HepG2 (cell line): Measurements from ENCODE around the gene STMN1. TPM values are rescaled to one million over a fixed set of nuclear protein-coding genes. Genes with fewer than 3 reads are reported as not detected.

ENCODE experiments used
- ARID2 ChIP-seq: sonication (generic); formaldehyde crosslinking; IDR thresholded peaks from 2 replicates; pipeline ENCODE4 v1.8.1; 2022; ENCODE audit warnings: mild to moderate bottlenecking, missing genetic modification reagents, borderline replicate concordance
- ARNT2 ChIP-seq: sonication (generic); formaldehyde crosslinking; IDR thresholded peaks from 2 replicates; pipeline ENCODE4 v1.8.0; 2022; ENCODE audit warnings: mild to moderate bottlenecking, low read depth, missing genetic modification reagents, moderate library complexity
- BCL3 ChIP-seq: sonication (generic); formaldehyde crosslinking; IDR thresholded peaks from 2 replicates; pipeline ENCODE4 v1.5.1; 2020; ENCODE audit warnings: mild to moderate bottlenecking, missing genetic modification reagents, moderate library complexity
- CHD2 ChIP-seq: IDR thresholded peaks from 2 replicates; pipeline ENCODE4 v1.6.1; 2011; ENCODE audit warnings: low read depth, low read length, improper control_type of control experiment
- DNMT1 ChIP-seq: sonication (generic); formaldehyde crosslinking; IDR thresholded peaks from 2 replicates; pipeline ENCODE4 v1.5.1; 2020; ENCODE audit warnings: mild to moderate bottlenecking, missing genetic modification reagents
- ETS1 ChIP-seq: sonication (generic); formaldehyde crosslinking; IDR thresholded peaks from 2 replicates; pipeline ENCODE4 v1.4.0; 2020; ENCODE audit warnings: missing genetic modification reagents
- ETV6 ChIP-seq: sonication (generic); formaldehyde crosslinking; conservative IDR thresholded peaks from 2 replicates; pipeline ENCODE4 v1.4.0; 2020; ENCODE audit warnings: missing genetic modification reagents
- GMEB1 ChIP-seq: sonication (generic); formaldehyde crosslinking; IDR thresholded peaks from 2 replicates; pipeline ENCODE4 v1.5.1; 2020; ENCODE audit warnings: missing genetic modification reagents, mild to moderate bottlenecking, borderline replicate concordance
- HBP1 ChIP-seq: IDR thresholded peaks from 2 replicates; pipeline ENCODE4 v1.6.1; 2016; ENCODE audit warnings: low read depth, control low read depth
- HNRNPH1 ChIP-seq: fragments of 200-400 bp; formaldehyde crosslinking; optimal IDR thresholded peaks from 2 replicates; pipeline ENCODE3; 2017; ENCODE audit warnings: mild to moderate bottlenecking, low read depth, low read length
- KLF16 ChIP-seq, 2 experiments: sonication (generic) in 1 of 2; formaldehyde crosslinking in 1 of 2; IDR thresholded peaks; 2 replicates each; pipeline versions ENCODE4 v1.6.1 to v1.8.0; 2016 to 2023; ENCODE audit warnings: missing genetic modification reagents in 2 of 2, missing compliant biosample characterization in 1 of 2
- NFYB ChIP-seq: sonication (generic); formaldehyde crosslinking; IDR thresholded peaks from 2 replicates; pipeline ENCODE4 v1.4.0; 2020; ENCODE audit warnings: missing genetic modification reagents
- POGK ChIP-seq: sonication (generic); formaldehyde crosslinking; conservative IDR thresholded peaks from 2 replicates; pipeline ENCODE4 v1.8.0; 2022; ENCODE audit warnings: mild to moderate bottlenecking, moderate library complexity, missing genetic modification reagents
- TGIF2 ChIP-seq: IDR thresholded peaks from 2 replicates; pipeline ENCODE4 v1.6.1; 2016; ENCODE audit warnings: control low read depth, missing compliant biosample characterization
- TRIM24 ChIP-seq: sonication (generic); formaldehyde crosslinking; IDR thresholded peaks from 2 replicates; pipeline ENCODE4 v1.8.0; 2022; ENCODE audit warnings: mild to moderate bottlenecking, missing genetic modification reagents
- ZBTB21 ChIP-seq: sonication (generic); formaldehyde crosslinking; IDR thresholded peaks from 2 replicates; pipeline ENCODE4 v1.4.0; 2020; ENCODE audit warnings: missing genetic modification reagents
- ZBTB7B ChIP-seq: sonication (generic); formaldehyde crosslinking; IDR thresholded peaks from 2 replicates; pipeline ENCODE4 v1.4.0; 2020; ENCODE audit warnings: missing genetic modification reagents
- ZFP36L2 ChIP-seq: sonication (generic); formaldehyde crosslinking; IDR thresholded peaks from 2 replicates; pipeline ENCODE4 v1.4.0; 2020; ENCODE audit warnings: missing genetic modification reagents
- ZNF138 ChIP-seq: sonication (generic); formaldehyde crosslinking; IDR thresholded peaks from 2 replicates; pipeline ENCODE4 v1.5.0; 2020; ENCODE audit warnings: mild to moderate bottlenecking, low read depth, missing genetic modification reagents
- ZNF570 ChIP-seq: sonication (generic); formaldehyde crosslinking; IDR thresholded peaks from 2 replicates; pipeline ENCODE4 v1.4.0; 2020; ENCODE audit warnings: mild to moderate bottlenecking, missing genetic modification reagents, borderline replicate concordance
- ZNF709 ChIP-seq: sonication (generic); formaldehyde crosslinking; IDR thresholded peaks from 2 replicates; pipeline ENCODE4 v1.5.0; 2020; ENCODE audit warnings: mild to moderate bottlenecking, missing genetic modification reagents
- ZNF772 ChIP-seq: sonication (generic); formaldehyde crosslinking; IDR thresholded peaks from 2 replicates; pipeline ENCODE4 v1.5.0; 2020; ENCODE audit warnings: mild to moderate bottlenecking, missing genetic modification reagents
- ZNF790 ChIP-seq: sonication (generic); formaldehyde crosslinking; IDR thresholded peaks from 2 replicates; pipeline ENCODE4 v1.8.0; 2022; ENCODE audit warnings: missing genetic modification reagents, mild to moderate bottlenecking, borderline replicate concordance
- polyA plus RNA-seq, 8 experiments: library from polyadenylated mRNA; depleted of rRNA in 3 of 8; stranded (reverse) in 7 of 8; unstranded in 1 of 8; fragments of >200 nt; fragmentation: Illumina TruSeq in 4 of 8; extraction: Trizol in 4 of 8; gene quantifications; 2 replicates each; pipeline versions ENCODE4 v1.2.1 to v1.2.3, GENCODE V29; 2011 to 2016; ENCODE audit warnings: low read depth in 4 of 8, missing spikeins in 1 of 8, mixed read lengths in 1 of 8; ENCODE audit not compliant: insufficient read depth in 1 of 8
- total RNA-seq, 5 experiments: library from RNA; depleted of rRNA; stranded (reverse); fragments of >200 nt; fragmentation: Illumina TruSeq; extraction: Trizol; gene quantifications; 2 replicates each; pipeline ENCODE4 v1.2.3, GENCODE V29; 2016; ENCODE audit warnings: low read depth in 1 of 5

STMN1 gene
- total and polyA plus RNA-seq, 2 of the 13 experiments (the other 11 are each of a cell fraction or from before 2014, with no cell fraction given) = 45.9 to 409 TPM

GRCh38 chr1:25875154-25875855 lies 30.9 kb downstream of the STMN1 start, which contains the start of gene PAQR7 (continued):
- peak; percentile 77; the same call in 1 of the 2 replicates for TF ChIP-seq ETS1 (CRISPR knock-in tag)
- no peak for TF ChIP-seq CHD2
- TF ChIP-seq ZNF138 (CRISPR knock-in tag) = peak; percentile 91
- TF ChIP-seq ZNF772 (CRISPR knock-in tag) = peak; percentile 61; the same call in 1 of the 2 replicates
- no peak for TF ChIP-seq ZNF570
- TF ChIP-seq ARID2 = peak; percentile 81
- peak; percentile 46; the same call in 1 of the 2 replicates for TF ChIP-seq GMEB1
- peak; percentile 80 for TF ChIP-seq ZBTB21 (CRISPR knock-in tag)
- TF ChIP-seq TGIF2 (CRISPR knock-in tag) = peak; percentile 37; the same call in 1 of the 2 replicates
- peak; percentile 90 for TF ChIP-seq POGK (CRISPR knock-in tag)
- peak; percentile 94 for TF ChIP-seq ARNT2 (CRISPR knock-in tag)
- TF ChIP-seq KLF16 (CRISPR knock-in tag; IDR thresholded peaks at IDR 0.05) = peak; percentile 39 to 89; a peak in 2 of 4 replicates
- TF ChIP-seq BCL3 (CRISPR knock-in tag) = peak; percentile 87
- TF ChIP-seq DNMT1 = no peak
- TF ChIP-seq ZBTB7B (CRISPR knock-in tag) = peak; percentile 73
- peak; percentile 78; the same call in 1 of the 2 replicates for TF ChIP-seq ETV6 (CRISPR knock-in tag)
- peak; percentile 54; the same call in 1 of the 2 replicates for TF ChIP-seq HBP1 (CRISPR knock-in tag)
- TF ChIP-seq TRIM24 (CRISPR knock-in tag) = no peak
- 0 out of 2 replicates have a peak, but pooled peaks have one; percentile 23 for TF ChIP-seq NFYB (CRISPR knock-in tag)
- peak; percentile 73; the same call in 1 of the 2 replicates for TF ChIP-seq ZNF709 (CRISPR knock-in tag)
- peak; percentile 98 for TF ChIP-seq ZNF790 (CRISPR knock-in tag)
- 0 out of 2 replicates have a peak, but pooled peaks have one; percentile 32 for TF ChIP-seq ZFP36L2 (CRISPR knock-in tag)
- no peak for TF ChIP-seq HNRNPH1
